ENCODE measurements around the gene SPATA21. TPM values are rescaled to one million over a fixed set of nuclear protein-coding genes. Genes with fewer than 3 reads are reported as not detected.
A peak's percentile ranks its signal among the peaks of the same experiment; 100 is the strongest.

Gene SPATA21
- total RNA-seq, 1 experiment from 2014 or later, result not detected

- H3K4me1 ChIP-seq (ENCODE audit: insufficient read depth, low read length), result no peaks in the 10 kb centered on the region
- peaks cover 17 to 19% of the 10 kb centered on the region in 2 experiments for H3K4me1 Mint-ChIP-seq
- H4K5ac ChIP-seq (ENCODE audit: insufficient read length, low read depth, low read length), result no peak within 1 kb of the TSS
- no peak within 1 kb of the TSS for H3K4ac ChIP-seq (ENCODE audit: low read depth, low read length)
- no peak within 1 kb of the TSS for H2BK15ac ChIP-seq (ENCODE audit: low read depth, low read length)
- no peak within 1 kb of the TSS for H3T11ph ChIP-seq (ENCODE audit: low read length)
- H3K79me2 ChIP-seq (ENCODE audit: insufficient read depth, low read length), result peaks cover 9% of the 10 kb centered on the region; the same call in 1 of the 2 replicates
- H4K20me1 ChIP-seq (ENCODE audit: control insufficient read depth, insufficient read depth, insufficient read length), result no peaks in the 10 kb centered on the region
- peak within 1 kb of the TSS; percentile 98 for H3K4me2 ChIP-seq (ENCODE audit: insufficient read depth, insufficient read length, low read length)
- peak within 1 kb of the TSS; percentile 89 for H3K9ac ChIP-seq (ENCODE audit: extremely low read depth, insufficient read length, low read length)
- H3K27ac ChIP-seq (ENCODE audit: insufficient read length, low read depth, low read length), result no peak within 1 kb of the TSS
- no peak within 1 kb of the TSS for H3K56ac ChIP-seq (ENCODE audit: insufficient read length, low read depth, low read length)
- no peak within 1 kb of the TSS for H2BK120ac ChIP-seq (ENCODE audit: low read depth, low read length, poor library complexity, severe bottlenecking)
- H3K27ac Mint-ChIP-seq, result peak within 1 kb of the TSS; percentile 70 to 94 (median 82)
- peak within 1 kb of the TSS; percentile 92 to 94 for H3K4me3 Mint-ChIP-seq
- H3K9me3 Mint-ChIP-seq, result no peaks in the 10 kb centered on the region
- H4K91ac ChIP-seq (ENCODE audit: insufficient read length, low read depth, low read length), result no peak within 1 kb of the TSS
- H3K18ac ChIP-seq (ENCODE audit: insufficient read length, low read depth, low read length), result peak within 1 kb of the TSS; percentile 90
- no peak within 1 kb of the TSS for H2AK5ac ChIP-seq (ENCODE audit: insufficient read length, low read length)
- H3K36me3 Mint-ChIP-seq (ENCODE audit: insufficient read depth in 1 of 3, low read depth in 3 of 3), result no peaks in the 10 kb centered on the region
- H2BK12ac ChIP-seq (ENCODE audit: insufficient read length, low read depth, low read length), result no peak within 1 kb of the TSS
- H3K9me3 ChIP-seq (ENCODE audit: control insufficient read depth, low read depth, low read length), result no peaks in the 10 kb centered on the region
- no peak within 1 kb of the TSS for H2BK20ac ChIP-seq (ENCODE audit: low read depth, low read length, poor library complexity, severe bottlenecking)
- WGBS (ENCODE audit: extremely low coverage, insufficient read length, low lambda C conversion rate), result no CpG with 5 or more reads among the region's 81 CpGs
- no peak within 1 kb of the TSS for H4K8ac ChIP-seq (replicated peaks; ENCODE audit: insufficient read length, low read depth, low read length)
- H3K79me1 ChIP-seq (ENCODE audit: insufficient read depth, low read depth, low read length, poor library complexity, severe bottlenecking), result peaks cover 4% of the 10 kb centered on the region
- H2AFZ ChIP-seq (ENCODE audit: low read length), result no peak within 1 kb of the TSS
- peak; percentile 56; the same call in 2 of the 3 replicates for TF ChIP-seq CTCF (conservative IDR thresholded peaks at IDR 0.05)
- H3K27me3 Mint-ChIP-seq (ENCODE audit: low read depth), result no peaks in the 10 kb centered on the region
- no peaks in the 10 kb centered on the region for H3K27me3 ChIP-seq (ENCODE audit: insufficient read depth, low read length)
- no peak within 1 kb of the TSS for H3K23ac ChIP-seq (ENCODE audit: insufficient read length, low read depth, low read length)
- H3K14ac ChIP-seq (ENCODE audit: insufficient read depth, low read length), result peak within 1 kb of the TSS; percentile 2; the same call in 1 of the 2 replicates
- no peak within 1 kb of the TSS for H2BK5ac ChIP-seq (ENCODE audit: insufficient read length, low read length)
- H3K23me2 ChIP-seq (ENCODE audit: insufficient read length, low read depth, low read length, poor library complexity, severe bottlenecking), result peaks cover 11% of the 10 kb centered on the region
- peak; percentile 95 for DNase-seq
Measured at GRCh38 chr1:16351994-16352841, 85.0 kb downstream of the SPATA21 start, which contains the start of gene FBXO42. FBXO42 (minus strand) TSS chr1:16352480; CDS start chr1:16315418, 37,062 bp downstream.
